Measurements from ENCODE around the gene OR51I2.

Gene OR51I2

DNA sequence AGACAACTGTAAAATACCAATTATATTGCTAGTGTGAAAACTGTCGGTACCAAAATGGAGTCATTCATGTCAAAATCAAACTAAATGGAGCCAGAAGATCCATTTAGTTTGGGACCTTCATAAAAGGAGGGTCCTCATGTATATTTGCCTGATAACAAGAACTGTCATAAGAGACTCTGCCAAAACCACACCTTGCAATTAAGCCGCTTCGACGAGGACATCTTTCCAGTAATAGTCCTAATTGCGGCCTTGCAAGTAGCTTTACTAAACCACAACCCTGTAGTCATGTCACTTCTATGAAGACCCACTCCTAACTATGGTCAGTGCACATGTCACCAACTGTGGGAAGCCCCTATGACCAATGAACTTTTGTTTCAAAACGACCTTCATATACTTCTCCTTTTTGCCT is 51.3 kb downstream of the OR51I2 start:
- TF ChIP-seq, protein P1, sequence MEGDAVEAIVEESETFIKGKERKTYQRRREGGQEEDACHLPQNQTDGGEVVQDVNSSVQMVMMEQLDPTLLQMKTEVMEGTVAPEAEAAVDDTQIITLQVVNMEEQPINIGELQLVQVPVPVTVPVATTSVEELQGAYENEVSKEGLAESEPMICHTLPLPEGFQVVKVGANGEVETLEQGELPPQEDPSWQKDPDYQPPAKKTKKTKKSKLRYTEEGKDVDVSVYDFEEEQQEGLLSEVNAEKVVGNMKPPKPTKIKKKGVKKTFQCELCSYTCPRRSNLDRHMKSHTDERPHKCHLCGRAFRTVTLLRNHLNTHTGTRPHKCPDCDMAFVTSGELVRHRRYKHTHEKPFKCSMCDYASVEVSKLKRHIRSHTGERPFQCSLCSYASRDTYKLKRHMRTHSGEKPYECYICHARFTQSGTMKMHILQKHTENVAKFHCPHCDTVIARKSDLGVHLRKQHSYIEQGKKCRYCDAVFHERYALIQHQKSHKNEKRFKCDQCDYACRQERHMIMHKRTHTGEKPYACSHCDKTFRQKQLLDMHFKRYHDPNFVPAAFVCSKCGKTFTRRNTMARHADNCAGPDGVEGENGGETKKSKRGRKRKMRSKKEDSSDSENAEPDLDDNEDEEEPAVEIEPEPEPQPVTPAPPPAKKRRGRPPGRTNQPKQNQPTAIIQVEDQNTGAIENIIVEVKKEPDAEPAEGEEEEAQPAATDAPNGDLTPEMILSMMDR (conservative IDR thresholded peaks at IDR 0.05; ENCODE audit: control insufficient read depth, insufficient read depth, low read depth, low read length): no peak
- H3K4me3 ChIP-seq (ENCODE audit: control insufficient read depth, low read depth, low read length): no peak overlapping the region
- DNase-seq (ENCODE audit: low read depth): no peak

DNA sequence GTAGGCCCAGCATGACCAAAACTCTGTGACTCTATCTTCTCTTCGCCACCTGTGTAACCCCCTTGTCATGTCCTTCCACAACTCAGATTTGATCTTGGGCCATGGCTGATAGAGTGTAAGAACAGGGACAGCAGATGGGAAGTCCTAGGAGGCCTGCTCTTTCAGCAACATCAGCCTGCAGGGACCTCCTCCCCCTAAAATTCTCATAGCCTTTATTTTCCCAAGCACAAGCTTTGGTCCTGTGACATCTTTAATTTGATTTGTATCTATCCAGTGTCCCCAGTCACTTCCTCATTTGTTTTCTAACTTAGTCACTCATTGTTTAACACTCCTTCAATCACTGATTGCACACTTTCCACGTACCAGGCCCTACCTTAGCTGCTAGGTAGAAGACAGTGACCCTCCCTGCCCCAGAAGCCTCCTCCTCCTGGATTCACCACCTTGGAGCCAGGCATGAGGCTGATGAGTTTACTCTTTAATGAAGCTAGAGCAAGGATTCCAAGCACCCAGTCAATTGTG is 55.3 kb downstream of the OR51I2 start:
- no peak overlapping the region for H3K4me3 ChIP-seq (ENCODE audit: control insufficient read depth, low read depth, low read length)
- no peak for DNase-seq (ENCODE audit: low read depth)
- TF ChIP-seq, protein P1 (conservative IDR thresholded peaks at IDR 0.05; ENCODE audit: control insufficient read depth, insufficient read depth, low read depth, low read length): no peak

DNA sequence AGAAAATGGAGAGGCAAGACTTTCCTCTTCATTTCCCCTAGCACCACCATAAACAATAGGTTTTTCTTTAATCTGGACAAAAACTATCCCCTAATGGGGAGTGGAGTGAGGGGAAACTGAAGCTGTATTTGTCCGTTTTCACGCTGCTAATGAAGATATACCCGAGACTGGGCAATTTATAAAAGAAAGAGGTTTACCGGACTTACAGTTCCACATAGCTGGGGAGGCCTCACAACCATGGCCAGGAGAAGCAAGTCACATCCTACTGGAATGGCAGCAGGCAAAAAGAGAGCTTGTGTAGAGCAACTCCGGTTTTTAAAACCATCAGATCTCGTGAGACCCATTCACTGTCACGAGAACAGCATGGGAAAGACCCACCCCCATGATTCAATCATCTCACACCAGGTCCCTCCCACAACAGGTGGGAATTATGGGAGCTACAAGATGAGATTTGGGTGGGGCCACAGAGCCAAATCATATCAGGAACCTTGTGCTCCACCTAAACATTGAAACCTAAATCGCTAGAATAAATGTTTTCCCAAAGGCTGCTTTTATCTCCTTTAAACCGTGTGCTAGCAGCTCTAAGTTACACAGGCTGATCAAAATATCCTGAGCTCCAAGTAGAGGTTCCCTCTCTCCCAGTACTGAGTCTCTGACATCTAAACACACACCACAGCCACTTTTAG is 56.4 kb downstream of the OR51I2 start:
- TF ChIP-seq, protein P1 (conservative IDR thresholded peaks at IDR 0.05; ENCODE audit: control insufficient read depth, insufficient read depth, low read depth, low read length): no peak
- DNase-seq (ENCODE audit: low read depth): no peak
- no peak overlapping the region for H3K4me3 ChIP-seq (ENCODE audit: control insufficient read depth, low read depth, low read length)

Data from fibroblast of mammary gland (primary cell).